GM19438 (cell line): ENCODE results near the gene RPP25L.
A peak's percentile ranks its signal among the peaks of the same experiment; 100 is the strongest.

Experiments
- ATAC-seq: cut with Tn5 transposase; IDR thresholded peaks from one replicate; pipeline ENCODE4 v1.9.1; 2021; ENCODE audit warnings: low read depth; ENCODE audit not compliant: unreplicated experiment

RPP25L gene

GRCh38 chr9:34638138-34638445 lies 26.2 kb upstream of the RPP25L start:
- no peak for ATAC-seq

GRCh38 chr9:34637356-34638137 lies 25.6 kb upstream of the RPP25L start, which contains the start of gene SIGMAR1:
Gene SIGMAR1 (minus strand): TSS chr9:34637787. CDS start chr9:34637697, 90 bp downstream.
- ATAC-seq, result peak; percentile 86

GRCh38 chr9:34636791-34637355 lies 25.0 kb upstream of the RPP25L start:
- ATAC-seq, result no peak

GRCh38 chr9:34635556-34635955 lies 23.7 kb upstream of the RPP25L start:
- no peak for ATAC-seq

GRCh38 chr9:34634551-34635248 lies 22.8 kb upstream of the RPP25L start:
- ATAC-seq, result no peak

GRCh38 chr9:34633851-34634550 lies 22.1 kb upstream of the RPP25L start:
- no peak for ATAC-seq

- ATAC-seq, result no peak
Observed at GRCh38 chr9:34633166-34633565, 21.3 kb upstream of the RPP25L start.

- ATAC-seq, result no peak
Observed at GRCh38 chr9:34630402-34631154, 18.7 kb upstream of the RPP25L start.

GRCh38 chr9:34629491-34629808 lies 17.6 kb upstream of the RPP25L start:
- ATAC-seq, result no peak

- no peak for ATAC-seq
Observed at GRCh38 chr9:34628656-34629490, 17.0 kb upstream of the RPP25L start, which contains the start of gene ARID3C. Gene ARID3C (minus strand): TSS chr9:34629066. CDS start chr9:34628014, 1,052 bp downstream.

- ATAC-seq, result no peak
Observed at GRCh38 chr9:34627716-34628655, 16.1 kb upstream of the RPP25L start.

GRCh38 chr9:34625186-34625486 lies 13.2 kb upstream of the RPP25L start:
- no peak for ATAC-seq

- ATAC-seq, result no peak
Observed at GRCh38 chr9:34624475-34625185, 12.7 kb upstream of the RPP25L start.

- no peak for ATAC-seq
Observed at GRCh38 chr9:34623374-34624235, 11.7 kb upstream of the RPP25L start.

- peak; percentile 98 for ATAC-seq
Observed at GRCh38 chr9:34620061-34620994, 8.4 kb upstream of the RPP25L start, which contains the start of gene DCTN3. Gene DCTN3 (minus strand): TSS chr9:34620495. CDS start chr9:34620464, 31 bp downstream.

- no peak for ATAC-seq
Observed at GRCh38 chr9:34615132-34615531, 3.2 kb upstream of the RPP25L start.
